GM12878 (cell line): ENCODE data around the gene ARL14.

Experiments used
- ATF3 ChIP-seq: IDR thresholded peaks from 2 replicates; pipeline ENCODE4 v1.6.1; 2011; ENCODE audit warnings: low read depth, mild to moderate bottlenecking, low read length, moderate library complexity, borderline replicate concordance; ENCODE audit errors: extremely low read depth
- BHLHE40 ChIP-seq, 2 experiments: fragments of 450-650 bp in 1 of 2; IDR thresholded peaks; 2 replicates each; pipeline ENCODE4 v1.6.1; 2011 to 2017; ENCODE audit warnings: low read depth in 2 of 2, borderline replicate concordance in 1 of 2, improper control_type of control experiment in 1 of 2, low read length in 1 of 2, mild to moderate bottlenecking in 1 of 2
- CHD2 ChIP-seq: IDR thresholded peaks from 2 replicates; pipeline ENCODE4 v1.6.1; 2011; ENCODE audit warnings: low read depth, low read length, improper control_type of control experiment, borderline replicate concordance
- CREM ChIP-seq: IDR thresholded peaks from 2 replicates; pipeline ENCODE4 v1.6.1; 2014; ENCODE audit warnings: antibody characterized with exemption, low read depth
- FOXM1 ChIP-seq: IDR thresholded peaks from 2 replicates; pipeline ENCODE4 v1.6.1; 2012; ENCODE audit warnings: low read depth, mild to moderate bottlenecking, inconsistent platforms, low read length, moderate library complexity
- POLR2AphosphoS5 ChIP-seq: IDR thresholded peaks from 2 replicates; pipeline ENCODE4 v1.6.1; 2011; ENCODE audit warnings: mild to moderate bottlenecking, low read length, inconsistent platforms
- RAD21 ChIP-seq: IDR thresholded peaks from 2 replicates; pipeline ENCODE4 v1.6.1; 2011; ENCODE audit warnings: mild to moderate bottlenecking, low read depth, low read length, moderate library complexity; ENCODE audit not compliant: insufficient read depth
- RAD51 ChIP-seq: fragments of 450-650 bp; IDR thresholded peaks from 2 replicates; pipeline ENCODE4 v1.6.1; 2016; ENCODE audit warnings: moderate library complexity, mild to moderate bottlenecking, inconsistent platforms
- STAT3 ChIP-seq: IDR thresholded peaks from 2 replicates; pipeline ENCODE4 v1.6.1; 2011; ENCODE audit warnings: low read depth, low read length, improper control_type of control experiment
- TCF7 ChIP-seq: IDR thresholded peaks from 2 replicates; pipeline ENCODE4 v1.6.1; 2014; ENCODE audit warnings: antibody characterized with exemption, borderline replicate concordance
- TF ChIP-seq, protein P1 (sequence below): fragments of 450-650 bp; IDR thresholded peaks from 2 replicates; pipeline ENCODE4 v1.6.1; 2017; ENCODE audit warnings: mild to moderate bottlenecking, moderate library complexity

- TF ChIP-seq RAD51 (no peak), POLR2AphosphoS5 (no peak), TCF7 (no peak), RAD21 (no peak), CHD2 (no peak), CREM (no peak), FOXM1 (no peak), BHLHE40 (IDR thresholded peaks at IDR 0.05; ENCODE audit: borderline replicate concordance in 1 of 2, low read depth in 2 of 2, low read length in 1 of 2) (no peak), STAT3 (no peak), ATF3 (no peak)
- TF ChIP-seq, protein P1, sequence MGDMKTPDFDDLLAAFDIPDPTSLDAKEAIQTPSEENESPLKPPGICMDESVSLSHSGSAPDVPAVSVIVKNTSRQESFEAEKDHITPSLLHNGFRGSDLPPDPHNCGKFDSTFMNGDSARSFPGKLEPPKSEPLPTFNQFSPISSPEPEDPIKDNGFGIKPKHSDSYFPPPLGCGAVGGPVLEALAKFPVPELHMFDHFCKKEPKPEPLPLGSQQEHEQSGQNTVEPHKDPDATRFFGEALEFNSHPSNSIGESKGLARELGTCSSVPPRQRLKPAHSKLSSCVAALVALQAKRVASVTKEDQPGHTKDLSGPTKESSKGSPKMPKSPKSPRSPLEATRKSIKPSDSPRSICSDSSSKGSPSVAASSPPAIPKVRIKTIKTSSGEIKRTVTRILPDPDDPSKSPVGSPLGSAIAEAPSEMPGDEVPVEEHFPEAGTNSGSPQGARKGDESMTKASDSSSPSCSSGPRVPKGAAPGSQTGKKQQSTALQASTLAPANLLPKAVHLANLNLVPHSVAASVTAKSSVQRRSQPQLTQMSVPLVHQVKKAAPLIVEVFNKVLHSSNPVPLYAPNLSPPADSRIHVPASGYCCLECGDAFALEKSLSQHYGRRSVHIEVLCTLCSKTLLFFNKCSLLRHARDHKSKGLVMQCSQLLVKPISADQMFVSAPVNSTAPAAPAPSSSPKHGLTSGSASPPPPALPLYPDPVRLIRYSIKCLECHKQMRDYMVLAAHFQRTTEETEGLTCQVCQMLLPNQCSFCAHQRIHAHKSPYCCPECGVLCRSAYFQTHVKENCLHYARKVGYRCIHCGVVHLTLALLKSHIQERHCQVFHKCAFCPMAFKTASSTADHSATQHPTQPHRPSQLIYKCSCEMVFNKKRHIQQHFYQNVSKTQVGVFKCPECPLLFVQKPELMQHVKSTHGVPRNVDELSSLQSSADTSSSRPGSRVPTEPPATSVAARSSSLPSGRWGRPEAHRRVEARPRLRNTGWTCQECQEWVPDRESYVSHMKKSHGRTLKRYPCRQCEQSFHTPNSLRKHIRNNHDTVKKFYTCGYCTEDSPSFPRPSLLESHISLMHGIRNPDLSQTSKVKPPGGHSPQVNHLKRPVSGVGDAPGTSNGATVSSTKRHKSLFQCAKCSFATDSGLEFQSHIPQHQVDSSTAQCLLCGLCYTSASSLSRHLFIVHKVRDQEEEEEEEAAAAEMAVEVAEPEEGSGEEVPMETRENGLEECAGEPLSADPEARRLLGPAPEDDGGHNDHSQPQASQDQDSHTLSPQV = no peak
These were observed 15.0 kb downstream of the ARL14 start for GRCh38 chr3:160691962-160692361.
